Left ventricle myocardium inferior (tissue), 1 donor: ENCODE measurements around the gene STK32B. TPM values are rescaled to one million over a fixed set of nuclear protein-coding genes. Genes with fewer than 3 reads are reported as not detected.

ENCODE experiments used
- DNase-seq: peaks from one replicate; pipeline ENCODE4 v3.0.0-alpha.2; 2020
- H3K27ac ChIP-seq: fragments of 200-600 bp; replicated peaks from 2 replicates; pipeline ENCODE4 v1.8.0; 2021
- H3K27me3 ChIP-seq: fragments of 200-600 bp; 2 replicates; pipeline ENCODE4 v1.8.0; 2021; ENCODE audit warnings: low read depth
- H3K36me3 ChIP-seq: fragments of 200-600 bp; 2 replicates; pipeline ENCODE4 v1.8.0; 2021
- H3K4me1 ChIP-seq: fragments of 200-600 bp; 2 replicates; pipeline ENCODE4 v1.8.0; 2021
- H3K4me3 ChIP-seq: fragments of 200-600 bp; 2 replicates; pipeline ENCODE4 v1.8.0; 2021; ENCODE audit warnings: mild to moderate bottlenecking, moderate library complexity
- H3K9me3 ChIP-seq: fragments of 200-600 bp; replicated peaks from 2 replicates; pipeline ENCODE4 v1.8.0; 2021
- intact Hi-C: fragments of 100-400 bp; cut with micrococcal nuclease; formaldehyde crosslinking; loops from one replicate; pipeline ENCODE4 v1.11.0; 2022
- total RNA-seq: library from RNA; stranded (reverse); fragmentation: NEBNext Ultra II Directional; extraction: Animal tissue kit (Norgen Biotek cat#: 25700); gene quantifications from one replicate; pipeline ENCODE4 v1.2.1, GENCODE V29; 2021
- TF ChIP-seq, protein P1 (sequence below): fragments of 200-600 bp; IDR thresholded peaks from 2 replicates; pipeline ENCODE4 v1.8.0; 2021; ENCODE audit warnings: antibody characterized with exemption, mild to moderate bottlenecking, borderline replicate concordance
- donor health status: DM: no; HTN: yes; CAD: no; lungs with severe emphysema.

The STK32B gene
- total RNA-seq, 1 donor from 2014 or later = 0.55 TPM

DNA sequence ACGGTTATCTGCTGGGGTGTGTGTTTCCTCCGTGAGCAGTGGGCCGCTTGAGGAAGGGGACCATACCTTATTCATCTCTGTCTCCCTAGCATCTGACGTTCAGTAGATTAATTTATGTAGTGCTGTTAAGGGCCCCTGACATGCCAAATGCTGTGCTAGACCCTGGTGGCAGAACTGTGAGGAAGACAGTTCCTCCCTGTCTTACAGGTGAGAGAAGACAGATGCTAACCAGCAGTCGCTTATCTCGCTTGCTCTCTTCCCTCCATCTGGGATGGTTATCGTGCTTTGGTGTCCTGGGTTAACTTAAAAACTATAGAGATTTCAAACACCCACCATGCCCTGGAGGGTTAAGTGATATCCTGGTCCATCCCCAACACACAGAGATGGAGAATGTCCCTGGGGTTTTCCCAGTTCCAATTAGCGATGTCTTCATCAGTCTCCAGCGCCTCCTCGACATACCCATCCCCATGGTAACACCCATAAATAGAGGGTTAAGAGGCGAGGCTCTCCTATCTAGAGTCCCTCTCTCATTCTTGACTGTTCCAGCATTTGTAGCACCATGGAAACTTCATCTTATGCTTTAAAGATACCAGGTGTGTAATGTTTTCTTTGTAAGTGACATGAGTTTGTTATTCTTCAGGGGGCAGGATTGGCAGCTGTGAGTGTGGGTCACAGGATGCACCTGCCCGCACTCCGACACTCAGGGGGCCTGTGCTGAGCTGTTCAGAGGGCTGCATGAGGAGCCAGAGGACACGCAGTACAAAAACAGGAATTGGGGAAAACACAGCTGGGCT is 135.2 kb downstream of the STK32B start:
- TF ChIP-seq, protein P1, sequence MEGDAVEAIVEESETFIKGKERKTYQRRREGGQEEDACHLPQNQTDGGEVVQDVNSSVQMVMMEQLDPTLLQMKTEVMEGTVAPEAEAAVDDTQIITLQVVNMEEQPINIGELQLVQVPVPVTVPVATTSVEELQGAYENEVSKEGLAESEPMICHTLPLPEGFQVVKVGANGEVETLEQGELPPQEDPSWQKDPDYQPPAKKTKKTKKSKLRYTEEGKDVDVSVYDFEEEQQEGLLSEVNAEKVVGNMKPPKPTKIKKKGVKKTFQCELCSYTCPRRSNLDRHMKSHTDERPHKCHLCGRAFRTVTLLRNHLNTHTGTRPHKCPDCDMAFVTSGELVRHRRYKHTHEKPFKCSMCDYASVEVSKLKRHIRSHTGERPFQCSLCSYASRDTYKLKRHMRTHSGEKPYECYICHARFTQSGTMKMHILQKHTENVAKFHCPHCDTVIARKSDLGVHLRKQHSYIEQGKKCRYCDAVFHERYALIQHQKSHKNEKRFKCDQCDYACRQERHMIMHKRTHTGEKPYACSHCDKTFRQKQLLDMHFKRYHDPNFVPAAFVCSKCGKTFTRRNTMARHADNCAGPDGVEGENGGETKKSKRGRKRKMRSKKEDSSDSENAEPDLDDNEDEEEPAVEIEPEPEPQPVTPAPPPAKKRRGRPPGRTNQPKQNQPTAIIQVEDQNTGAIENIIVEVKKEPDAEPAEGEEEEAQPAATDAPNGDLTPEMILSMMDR = no peak
- H3K4me3 ChIP-seq = no peak overlapping the region
- no peaks in the 10 kb centered on the region for H3K36me3 ChIP-seq
- H3K27me3 ChIP-seq = peaks cover 32% of the 10 kb centered on the region
- intact Hi-C loops = no loop called here
- no peak for DNase-seq
- H3K9me3 ChIP-seq = no peaks in the 10 kb centered on the region
- no peaks in the 10 kb centered on the region for H3K4me1 ChIP-seq
- H3K27ac ChIP-seq = no peak overlapping the region

DNA sequence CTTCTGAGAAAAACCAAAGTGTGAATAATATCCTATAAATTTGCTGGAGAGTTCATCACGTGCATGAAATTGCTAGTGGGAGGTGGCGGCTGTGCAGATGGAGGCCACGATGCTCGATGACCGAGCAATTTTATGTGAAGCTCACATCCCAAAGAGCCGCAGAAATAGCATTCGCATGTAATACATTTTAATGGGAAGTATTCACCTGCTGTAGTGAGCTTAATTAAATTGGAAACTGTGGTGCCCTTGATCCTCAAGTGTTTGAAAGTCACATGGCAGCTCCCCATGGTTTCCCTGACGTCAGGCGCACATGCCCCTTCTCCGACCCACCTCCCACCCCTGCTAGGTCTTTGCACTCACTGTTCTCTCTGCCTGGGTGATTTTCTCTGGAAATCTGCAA is 136.8 kb downstream of the STK32B start:
- H3K27ac ChIP-seq = no peak overlapping the region
- H3K36me3 ChIP-seq = no peaks in the 10 kb centered on the region
- TF ChIP-seq, protein P1 = no peak
- intact Hi-C loops = no loop called here
- H3K4me3 ChIP-seq = no peak overlapping the region
- no peak for DNase-seq
- H3K4me1 ChIP-seq = no peaks in the 10 kb centered on the region
- peaks cover 29% of the 10 kb centered on the region for H3K27me3 ChIP-seq
- H3K9me3 ChIP-seq = no peaks in the 10 kb centered on the region

DNA sequence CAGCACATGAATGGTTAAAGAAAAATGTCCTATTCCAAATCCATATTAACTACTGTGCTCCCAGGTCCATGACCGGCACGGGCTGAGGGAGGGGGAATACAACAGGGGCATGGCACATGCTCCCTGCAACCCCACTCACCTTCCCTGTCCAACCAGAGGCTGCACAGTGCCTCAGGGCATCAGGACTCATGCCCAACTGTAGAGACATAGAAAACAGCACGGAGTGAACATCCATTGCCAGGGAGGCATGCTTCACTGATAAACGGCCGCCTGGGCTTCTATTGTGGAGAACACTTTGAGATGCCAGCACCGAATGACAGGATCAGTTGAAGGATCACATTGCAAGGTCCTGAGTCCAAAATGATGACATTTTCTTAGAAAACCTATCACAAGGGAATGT is 140.6 kb downstream of the STK32B start:
- intact Hi-C loops = no loop called here
- Histone ChIP-seq H3K27me3 (peaks cover 7% of the 10 kb centered on the region), H3K9me3 (no peaks in the 10 kb centered on the region), H3K27ac (no peak overlapping the region), H3K4me3 (no peak overlapping the region), H3K36me3 (no peaks in the 10 kb centered on the region), H3K4me1 (no peaks in the 10 kb centered on the region)
- DNase-seq = no peak
- TF ChIP-seq, protein P1 = no peak

DNA sequence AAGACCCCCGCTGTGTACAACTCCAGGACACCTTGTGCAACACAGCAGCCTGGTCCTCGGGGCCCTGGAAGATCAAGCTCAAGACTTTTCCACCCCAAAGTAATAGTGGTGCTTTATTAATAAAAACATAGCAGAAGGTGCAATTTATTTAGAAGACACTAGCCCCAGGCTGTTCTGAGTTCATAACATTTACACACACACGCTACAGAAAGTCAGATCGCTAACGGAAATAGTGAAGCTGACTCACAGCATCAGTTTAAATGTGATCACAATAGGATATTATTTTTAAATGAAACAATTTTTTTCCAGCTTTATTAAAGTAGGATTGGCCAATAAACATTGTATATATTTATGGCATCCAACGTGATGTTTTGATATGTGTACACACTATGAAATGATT is 141.0 kb downstream of the STK32B start:
- no peaks in the 10 kb centered on the region for H3K9me3 ChIP-seq
- DNase-seq = no peak
- H3K4me1 ChIP-seq = no peaks in the 10 kb centered on the region
- no peak overlapping the region for H3K27ac ChIP-seq
- intact Hi-C loops = no loop called here
- TF ChIP-seq, protein P1 = no peak
- no peak overlapping the region for H3K4me3 ChIP-seq
- no peaks in the 10 kb centered on the region for H3K36me3 ChIP-seq
- H3K27me3 ChIP-seq = peaks cover 2% of the 10 kb centered on the region

DNA sequence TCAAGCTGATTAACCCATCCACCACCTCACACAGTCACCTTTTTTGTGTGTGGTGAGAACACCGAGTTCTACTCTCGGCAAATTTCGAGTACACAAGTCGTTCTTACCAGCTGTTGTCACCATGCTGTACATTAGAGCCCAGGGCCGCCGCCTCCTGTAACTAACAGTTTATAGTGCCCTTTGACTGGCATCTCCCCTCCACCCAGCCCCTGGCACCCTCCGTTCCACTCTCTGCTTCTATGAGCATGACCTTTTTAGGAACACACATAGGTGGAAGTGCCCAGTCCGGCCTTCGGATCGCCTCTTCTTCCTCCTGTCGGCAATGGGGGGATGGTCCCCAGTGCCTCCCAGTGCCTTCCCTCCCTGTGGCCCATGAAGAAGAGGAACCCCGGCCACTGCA is 141.4 kb downstream of the STK32B start:
- no peaks in the 10 kb centered on the region for H3K36me3 ChIP-seq
- TF ChIP-seq, protein P1 = no peak
- no peak for DNase-seq
- intact Hi-C loops = no loop called here
- no peaks in the 10 kb centered on the region for H3K27me3 ChIP-seq
- no peaks in the 10 kb centered on the region for H3K4me1 ChIP-seq
- H3K27ac ChIP-seq = no peak overlapping the region
- no peak overlapping the region for H3K4me3 ChIP-seq
- no peaks in the 10 kb centered on the region for H3K9me3 ChIP-seq
